ENCODE measurements around the gene EPB41L4B.
"Not testable (repeated sequence)": the region's sequence is repeated elsewhere in the genome, so short reads cannot be mapped to it uniquely, and the experiment has no call there.

Gene EPB41L4B

GRCh38 chr9:109150925-109151545 lies 169.8 kb downstream of the EPB41L4B start:
- no peak for DNase-seq

- DNase-seq = no peak
Measured at GRCh38 chr9:109149722-109150121, 171.1 kb downstream of the EPB41L4B start.

- DNase-seq = no peak
Measured at GRCh38 chr9:109149089-109149488, 171.8 kb downstream of the EPB41L4B start.

GRCh38 chr9:109145051-109145450 lies 175.8 kb downstream of the EPB41L4B start:
- DNase-seq = no peak

GRCh38 chr9:109143881-109144562 lies 176.8 kb downstream of the EPB41L4B start:
- no peak for DNase-seq

- DNase-seq = no peak
Measured at GRCh38 chr9:109141375-109141774, 179.5 kb downstream of the EPB41L4B start.

- DNase-seq = no peak
Measured at GRCh38 chr9:109139851-109140250, 181.0 kb downstream of the EPB41L4B start.

GRCh38 chr9:109138421-109138820 lies 182.4 kb downstream of the EPB41L4B start:
- DNase-seq = no peak

- DNase-seq = no peak
Measured at GRCh38 chr9:109134167-109134578, 186.7 kb downstream of the EPB41L4B start.

GRCh38 chr9:109133533-109133932 lies 187.3 kb downstream of the EPB41L4B start:
- no peak for DNase-seq

GRCh38 chr9:109132567-109133021 lies 188.3 kb downstream of the EPB41L4B start:
- no peak for DNase-seq

GRCh38 chr9:109129470-109130197 lies 191.2 kb downstream of the EPB41L4B start:
- no peak for DNase-seq

GRCh38 chr9:109126671-109127070 lies 194.2 kb downstream of the EPB41L4B start:
- DNase-seq = not testable (repeated sequence)

- no peak for DNase-seq
Measured at GRCh38 chr9:109124121-109124520, 196.7 kb downstream of the EPB41L4B start.

GRCh38 chr9:109122726-109123621 lies 197.9 kb downstream of the EPB41L4B start:
- no peak for DNase-seq

Measured in 8988T (cell line).